NCI-H1092 treated with DMSO at 0.1 percent for 48 hours (cell line): Measurements from ENCODE around the gene TRHDE.
"Not testable (repeated sequence)": the region's sequence is repeated elsewhere in the genome, so short reads cannot be mapped to it uniquely, and the experiment has no call there.

ENCODE experiments used
- DNase-seq: peaks from one replicate; lab custom pipeline; 2025; lab: John Stamatoyannopoulos, UW

TRHDE gene

DNA sequence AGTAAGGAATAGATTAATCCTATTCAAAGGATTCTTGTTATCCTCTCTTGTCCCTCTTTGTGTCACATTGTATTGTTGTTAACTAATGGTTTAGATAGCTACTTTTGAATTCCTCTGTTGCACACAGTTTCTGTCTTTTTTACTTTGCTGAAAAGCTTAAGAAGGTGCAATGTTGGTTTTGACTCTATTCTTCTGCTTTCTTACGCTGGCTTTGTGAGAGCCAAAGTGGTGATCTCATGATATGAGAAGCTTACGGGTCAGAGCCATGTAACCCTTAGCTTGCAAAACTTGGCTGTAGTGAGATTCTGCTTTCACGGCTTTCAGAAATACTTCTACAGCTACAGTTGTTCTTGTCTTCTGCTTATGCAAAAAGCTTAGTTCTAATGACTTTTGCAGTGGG lies 239.7 kb downstream of the TRHDE start:
- no peak for DNase-seq

DNA sequence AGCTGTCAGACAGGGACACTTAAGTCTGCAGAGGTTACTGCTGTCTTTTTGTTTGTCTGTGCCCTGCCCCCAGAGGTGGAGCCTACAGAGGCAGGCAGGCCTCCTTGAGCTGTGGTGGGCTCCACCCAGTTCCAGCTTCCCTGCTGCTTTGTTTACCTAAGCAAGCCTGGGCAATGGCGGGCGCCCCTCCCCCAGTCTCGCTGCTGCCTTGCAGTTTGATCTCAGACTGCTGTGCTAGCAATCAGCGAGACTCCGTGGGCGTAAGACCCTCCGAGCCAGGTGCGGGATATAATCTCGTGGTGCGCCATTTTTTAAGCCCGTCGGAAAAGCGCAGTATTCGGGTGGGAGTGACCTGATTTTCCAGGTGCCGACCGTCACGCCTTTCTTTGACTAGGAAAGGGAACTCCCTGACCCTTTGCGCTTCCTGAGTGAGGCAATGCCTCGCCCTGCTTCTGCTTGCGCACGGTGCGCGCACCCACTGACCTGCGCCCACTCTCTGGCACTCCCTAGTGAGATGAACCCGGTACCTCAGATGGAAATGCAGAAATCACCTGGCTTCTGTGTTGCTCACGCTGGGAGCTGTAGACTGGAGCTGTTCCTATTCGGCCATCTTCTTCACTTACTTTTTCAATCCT lies 248.0 kb downstream of the TRHDE start:
- DNase-seq = not testable (repeated sequence)

- no peak for DNase-seq
Observed at GRCh38 chr12:72521326-72521725, 249.2 kb downstream of the TRHDE start.

DNA sequence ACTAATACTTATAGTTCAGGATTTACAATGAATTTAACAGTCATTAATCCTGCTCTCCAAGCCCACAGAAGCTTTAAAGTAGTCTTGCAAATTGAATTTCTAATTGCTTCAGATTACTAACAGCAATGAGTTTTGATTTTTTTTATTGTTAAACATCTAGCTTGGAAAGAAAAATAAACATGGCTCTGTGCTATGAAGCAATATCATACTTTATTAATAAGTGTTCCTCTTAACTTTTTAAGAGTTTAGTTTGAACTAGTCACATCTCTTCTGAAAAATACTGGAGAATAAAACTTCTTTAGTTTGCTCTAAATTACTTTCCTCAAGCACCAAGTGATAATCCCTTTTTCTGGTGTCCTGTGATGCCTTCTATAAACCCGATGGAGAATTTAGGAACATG lies 250.2 kb downstream of the TRHDE start:
- DNase-seq = no peak

DNA sequence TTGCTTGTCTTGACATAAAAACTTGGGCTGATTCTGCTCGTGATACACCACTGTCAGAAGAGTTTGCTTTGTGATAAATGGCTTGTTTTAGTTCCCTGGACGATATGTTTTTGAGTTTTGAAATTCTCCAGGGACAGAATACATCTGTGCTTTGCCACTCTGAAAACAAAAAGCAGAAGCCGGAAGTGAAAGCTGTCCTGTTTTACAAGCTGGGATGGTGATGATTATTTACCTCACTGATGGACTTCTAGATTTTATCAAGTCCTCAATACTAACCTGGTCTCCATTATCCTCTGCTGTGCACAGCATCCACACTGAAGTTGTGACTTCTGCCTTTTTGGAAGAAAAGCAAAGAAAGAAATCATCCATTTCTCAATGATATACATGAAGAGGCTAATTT lies 251.6 kb downstream of the TRHDE start:
- no peak for DNase-seq

DNA sequence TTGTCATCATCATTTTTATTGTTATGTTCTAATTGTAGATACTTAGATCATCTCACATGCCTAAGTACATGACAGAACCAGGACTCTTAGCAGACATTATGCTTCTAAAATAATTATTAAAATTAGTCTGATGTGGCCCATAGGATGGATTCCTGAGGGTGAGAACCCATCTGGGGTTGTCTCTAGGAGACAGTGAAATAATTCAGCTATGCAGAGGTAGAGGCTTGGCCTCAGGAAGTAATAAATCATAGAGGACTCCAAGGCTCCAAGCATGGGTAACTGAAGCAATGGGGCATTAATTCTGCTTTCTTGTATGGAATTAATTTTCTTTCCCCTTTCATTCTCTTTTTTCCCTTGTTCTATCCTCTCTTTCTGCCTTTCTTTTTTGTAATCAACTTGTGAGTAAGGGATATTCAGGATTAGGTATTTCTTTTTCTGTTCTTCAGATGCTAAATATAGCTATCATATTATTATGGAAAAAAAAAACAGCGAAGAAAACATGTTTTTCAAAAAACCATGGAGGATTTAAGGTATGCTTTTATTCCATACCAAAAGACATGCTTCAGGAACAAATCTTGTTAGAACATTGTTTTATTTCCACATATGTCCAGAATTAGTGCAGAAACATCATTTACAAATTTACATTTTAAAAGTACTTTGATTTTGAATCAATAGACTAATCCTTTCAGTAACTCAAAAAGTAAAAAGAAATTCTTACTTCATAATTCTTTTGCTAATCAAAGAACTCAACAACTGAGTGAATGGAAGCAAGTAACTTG lies 263.2 kb downstream of the TRHDE start:
- DNase-seq = no peak

DNA sequence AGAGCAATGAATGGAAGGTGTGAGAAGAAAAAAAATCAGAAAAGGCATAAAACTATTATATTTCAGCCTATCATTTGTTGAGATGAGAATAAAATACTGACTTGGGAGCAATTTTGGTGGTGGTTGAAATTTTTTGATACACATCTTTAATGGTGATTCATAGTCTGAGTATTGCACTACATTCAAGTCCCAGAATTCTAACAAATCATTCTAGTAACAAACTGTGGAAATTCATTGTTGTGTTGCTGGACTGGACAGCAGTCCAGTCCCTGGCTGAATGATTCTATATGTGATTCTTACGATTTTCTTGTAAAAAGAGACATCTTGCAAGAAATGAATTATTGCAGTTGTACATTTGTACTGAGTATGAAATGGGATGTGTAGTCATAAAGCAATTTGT lies 268.6 kb downstream of the TRHDE start:
- DNase-seq = no peak

DNA sequence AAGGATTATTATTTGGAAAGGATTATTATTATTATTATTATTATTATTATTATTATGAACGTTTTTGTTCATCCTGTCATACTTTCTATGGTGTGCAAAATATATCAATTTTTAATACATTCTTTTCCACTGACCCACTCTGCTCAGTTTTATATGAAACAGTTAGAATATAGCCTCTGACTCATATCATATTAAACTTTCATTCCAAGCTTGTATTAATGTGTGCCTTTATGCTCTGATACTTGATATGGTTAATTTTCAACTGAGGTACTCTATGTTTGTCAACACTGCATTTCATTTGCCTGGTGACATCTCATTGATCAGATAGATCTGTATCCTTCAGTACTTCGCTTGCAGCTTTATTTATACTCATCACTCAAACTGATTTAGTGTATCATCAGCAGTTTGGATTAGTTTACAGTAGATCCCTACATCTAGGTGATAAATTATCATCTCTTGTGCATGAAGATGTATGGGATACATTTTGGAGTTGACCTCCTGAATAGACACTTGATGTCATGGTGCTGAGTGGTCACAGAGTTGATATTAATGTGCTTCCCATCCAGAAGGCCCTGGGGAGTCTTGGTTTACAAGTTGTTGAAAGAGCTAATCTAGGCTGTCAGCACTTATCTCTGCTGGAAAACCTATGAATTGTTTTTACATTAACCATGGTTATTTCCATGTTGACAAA lies 271.8 kb downstream of the TRHDE start:
- no peak for DNase-seq

- DNase-seq = no peak
Observed at GRCh38 chr12:72546106-72546505, 273.9 kb downstream of the TRHDE start.

- no peak for DNase-seq
Observed at GRCh38 chr12:72547573-72547972, 275.4 kb downstream of the TRHDE start.

DNA sequence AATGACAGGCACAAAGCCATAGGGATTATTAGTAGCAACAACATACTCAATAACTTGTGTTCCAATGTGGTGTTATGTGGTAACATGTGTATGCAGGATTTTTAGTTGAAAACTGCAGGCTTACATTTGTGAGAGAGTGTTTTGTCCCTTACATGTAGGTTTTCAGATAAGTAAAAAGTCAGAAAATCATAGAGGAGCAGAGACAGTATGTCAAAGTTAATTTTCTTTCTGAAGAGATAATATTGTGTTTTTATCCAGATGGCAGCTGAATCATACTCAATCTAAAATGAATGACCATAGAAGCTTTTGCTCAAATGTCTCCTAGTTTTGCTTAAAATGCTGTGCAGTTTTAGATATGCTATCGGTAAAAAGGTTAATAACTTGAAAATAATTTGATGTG lies 277.0 kb downstream of the TRHDE start:
- DNase-seq = no peak

GRCh38 chr12:72560003-72560769 lies 288.0 kb downstream of the TRHDE start:
- no peak for DNase-seq

- no peak for DNase-seq
Observed at GRCh38 chr12:72570601-72571000, 298.4 kb downstream of the TRHDE start.

- DNase-seq = no peak
Observed at GRCh38 chr12:72574138-72574537, 302.0 kb downstream of the TRHDE start.

DNA sequence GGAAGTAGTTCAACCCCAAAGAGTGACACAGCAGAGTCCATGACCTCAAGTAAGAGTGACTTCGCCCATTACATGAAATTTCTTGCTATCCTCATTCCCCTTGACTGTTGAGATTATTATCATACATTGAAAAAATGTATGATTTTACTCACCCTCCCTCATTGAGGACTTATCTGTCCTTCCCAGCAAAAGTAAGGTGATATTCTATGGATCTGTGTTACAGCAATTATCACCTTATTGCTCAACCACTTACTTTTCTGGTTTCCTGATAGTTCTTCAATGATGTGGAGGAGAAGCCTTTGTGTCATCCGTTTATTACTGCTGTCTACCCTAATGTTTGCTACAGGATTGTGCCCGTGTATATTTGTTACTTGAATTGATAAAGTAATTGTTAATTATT lies 306.2 kb downstream of the TRHDE start:
- DNase-seq = no peak

DNA sequence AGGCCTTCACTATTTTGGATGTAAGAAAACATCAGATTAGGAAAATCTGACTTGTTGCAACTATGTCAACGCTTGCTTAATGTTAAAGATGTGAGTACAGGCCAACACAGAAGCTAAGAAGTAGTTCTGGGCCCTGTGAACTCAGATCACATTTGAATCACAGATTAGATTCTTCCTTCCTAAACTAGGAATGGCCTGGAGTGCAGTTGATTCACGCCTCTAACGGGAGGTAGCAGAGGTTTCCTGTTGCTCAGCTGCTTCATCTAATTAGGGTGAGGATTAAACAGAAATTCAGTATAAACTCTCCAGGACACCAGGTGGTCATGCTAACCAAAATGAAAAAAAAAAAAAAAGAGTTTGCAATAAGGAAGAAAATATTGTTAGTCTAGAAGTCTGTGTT lies 314.3 kb downstream of the TRHDE start:
- DNase-seq = no peak

DNA sequence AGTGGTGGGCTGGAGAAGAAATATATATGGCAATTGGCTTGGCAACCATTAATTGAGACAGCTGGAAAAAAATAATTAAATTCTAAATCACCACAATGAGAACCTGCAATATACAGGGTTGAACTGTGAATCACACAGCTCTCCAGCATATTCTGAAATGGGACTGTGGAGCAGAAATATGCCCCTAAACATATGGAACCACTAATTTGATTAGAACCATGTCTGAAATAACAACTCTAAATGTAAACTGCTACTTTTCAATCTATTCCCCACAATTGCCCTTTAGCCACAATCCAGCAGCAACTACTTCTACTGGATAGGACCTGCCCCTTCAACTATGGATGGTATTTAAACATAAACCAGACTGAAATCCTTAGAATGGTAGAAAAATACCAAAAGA lies 330.4 kb downstream of the TRHDE start:
- no peak for DNase-seq

DNA sequence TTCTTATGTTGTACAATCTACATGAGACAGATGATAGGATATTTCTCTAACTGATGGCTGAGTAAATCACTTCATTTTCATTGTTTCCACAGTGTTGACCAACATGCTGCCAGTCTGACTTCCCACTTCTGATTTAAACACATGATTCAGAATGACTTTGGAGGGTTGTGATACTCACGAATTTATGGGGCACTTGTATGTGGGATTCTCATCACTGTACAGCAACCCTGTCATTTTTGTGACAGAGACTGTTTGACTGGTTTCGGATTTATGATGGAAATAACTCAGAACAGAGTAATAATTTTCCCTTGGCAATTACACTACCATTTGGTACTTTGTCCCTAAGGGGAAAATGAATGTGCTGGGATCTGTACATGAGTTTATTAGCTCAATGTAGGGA lies 333.8 kb downstream of the TRHDE start:
- no peak for DNase-seq

GRCh38 chr12:72610342-72610741 lies 338.2 kb downstream of the TRHDE start:
- DNase-seq = no peak

DNA sequence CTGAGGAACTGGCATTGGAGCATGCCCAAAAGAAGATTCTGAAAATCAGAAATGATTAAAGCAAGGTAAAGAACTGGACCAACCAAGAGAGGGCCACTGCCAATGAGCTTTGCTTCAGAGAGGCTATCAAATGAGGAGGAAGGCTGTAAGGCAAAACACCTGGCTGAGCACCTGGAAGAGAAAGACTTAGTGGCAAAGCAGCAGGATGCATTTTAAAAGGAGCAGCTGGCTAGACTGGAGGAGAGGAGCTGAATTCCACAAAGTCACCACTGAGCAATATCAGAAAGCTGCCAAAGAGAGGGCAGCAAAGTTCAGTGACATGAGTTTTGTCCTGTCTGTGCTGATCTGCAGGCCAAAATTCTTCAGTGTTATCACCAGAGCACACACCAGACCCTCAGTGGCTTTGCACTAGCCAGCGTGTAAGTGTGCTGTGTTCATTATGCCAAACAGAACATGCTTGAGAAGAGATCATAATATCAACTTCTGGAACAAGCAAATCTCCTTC lies 338.7 kb downstream of the TRHDE start:
- DNase-seq = no peak

- DNase-seq = no peak
Observed at GRCh38 chr12:72612171-72612570, 340.0 kb downstream of the TRHDE start.

DNA sequence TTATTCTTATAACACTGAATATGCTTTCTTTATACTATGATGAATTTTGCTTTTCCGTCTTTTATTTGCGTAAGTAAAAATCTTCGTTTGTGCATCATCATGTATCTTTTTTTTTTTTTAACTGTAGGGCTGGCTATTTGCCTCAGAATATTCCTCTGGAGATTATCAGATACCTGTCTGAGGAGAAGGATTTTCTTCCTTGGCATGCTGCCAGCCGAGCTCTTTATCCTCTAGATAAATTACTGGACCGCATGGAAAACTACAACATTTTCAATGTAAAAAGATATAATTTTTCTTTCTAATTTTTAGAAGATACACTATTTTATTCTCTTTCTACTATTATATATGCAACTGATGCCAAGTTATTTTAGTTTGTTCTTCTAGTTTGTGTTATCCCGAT lies 346.6 kb downstream of the TRHDE start:
- no peak for DNase-seq
